GM12872 (cell line): ENCODE measurements around the gene LSM8.

Experiments used
- CTCF ChIP-seq: IDR thresholded peaks from 3 replicates; pipeline ENCODE4 v1.5.1; 2011; ENCODE audit warnings: low read depth, mild to moderate bottlenecking, low read length, moderate library complexity; ENCODE audit not compliant: insufficient read depth

Gene LSM8

GRCh38 chr7:118183428-118183785 lies 557 bp upstream of the LSM8 start:
- TF ChIP-seq CTCF, result no peak

DNA sequence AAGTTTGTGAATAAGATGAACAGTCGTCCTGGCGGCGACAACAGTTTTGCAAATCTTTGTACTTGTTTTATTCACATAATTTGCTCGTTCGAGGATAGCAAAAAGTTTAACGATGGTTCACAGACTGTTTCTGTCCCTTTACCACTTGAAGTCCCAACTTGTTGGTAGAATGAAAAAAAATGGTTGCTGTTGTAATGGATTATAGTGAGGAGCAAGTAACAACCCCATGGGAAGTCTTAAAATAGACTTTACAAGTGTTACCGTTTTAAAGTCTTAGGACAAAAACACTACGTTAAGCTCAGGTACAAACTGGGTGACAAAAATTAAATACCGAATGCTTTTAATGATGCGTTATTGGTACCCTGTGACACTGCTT lies 589 bp downstream of the LSM8 start:
- no peak for TF ChIP-seq CTCF

GRCh38 chr7:118185163-118185860 lies 1.3 kb downstream of the LSM8 start:
- no peak for TF ChIP-seq CTCF

DNA sequence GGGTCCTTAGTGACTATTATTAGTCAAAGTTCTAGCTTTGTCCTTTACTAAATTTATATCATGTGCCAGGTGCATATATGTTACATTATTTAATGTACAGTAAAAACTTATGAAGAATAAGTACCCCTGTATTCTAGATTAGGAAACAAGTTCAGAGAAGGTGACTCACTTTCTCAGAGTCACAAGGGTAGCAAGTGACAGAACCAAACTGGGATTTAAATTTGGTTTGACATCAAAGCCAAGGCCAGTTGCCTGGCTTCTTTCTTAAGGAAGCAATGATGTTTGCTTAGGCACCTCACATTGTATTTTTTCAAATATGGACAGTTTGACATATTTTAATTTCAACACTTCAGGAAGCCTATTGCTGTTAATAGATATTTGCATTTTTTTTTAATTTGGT lies 2.5 kb downstream of the LSM8 start:
- no peak for TF ChIP-seq CTCF

- no peak for TF ChIP-seq CTCF
Observed at GRCh38 chr7:118194571-118194970, 10.6 kb downstream of the LSM8 start.

DNA sequence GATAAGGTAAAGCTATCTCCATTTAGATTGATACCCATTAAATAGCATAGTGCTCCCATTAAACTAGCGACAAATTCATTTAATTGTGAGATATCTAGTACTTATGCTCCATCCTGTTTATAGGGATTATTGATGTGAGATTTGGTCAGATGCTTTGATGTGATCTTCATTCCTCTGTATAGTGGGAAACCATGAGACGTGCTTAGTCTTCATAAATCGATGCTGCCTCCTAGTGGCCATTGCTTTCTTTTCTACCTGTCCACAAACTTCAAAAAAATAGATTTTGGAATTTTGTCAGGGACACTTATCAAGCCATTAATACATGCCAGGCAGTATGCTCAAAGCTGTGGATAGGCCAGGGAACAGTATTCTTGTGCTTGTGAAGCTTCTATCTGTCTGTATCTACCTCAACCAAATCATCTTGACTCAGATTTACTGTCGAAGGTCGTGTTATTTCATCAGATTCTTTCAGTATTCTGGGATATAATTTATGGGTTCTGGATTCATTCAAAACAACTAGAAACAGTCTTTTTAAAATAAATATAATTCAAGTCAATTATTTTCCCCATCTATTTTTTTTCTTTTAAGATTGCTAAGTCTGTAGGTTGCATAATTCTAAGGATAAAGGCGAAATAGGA lies 12.0 kb downstream of the LSM8 start:
- TF ChIP-seq CTCF, result peak; percentile 78

DNA sequence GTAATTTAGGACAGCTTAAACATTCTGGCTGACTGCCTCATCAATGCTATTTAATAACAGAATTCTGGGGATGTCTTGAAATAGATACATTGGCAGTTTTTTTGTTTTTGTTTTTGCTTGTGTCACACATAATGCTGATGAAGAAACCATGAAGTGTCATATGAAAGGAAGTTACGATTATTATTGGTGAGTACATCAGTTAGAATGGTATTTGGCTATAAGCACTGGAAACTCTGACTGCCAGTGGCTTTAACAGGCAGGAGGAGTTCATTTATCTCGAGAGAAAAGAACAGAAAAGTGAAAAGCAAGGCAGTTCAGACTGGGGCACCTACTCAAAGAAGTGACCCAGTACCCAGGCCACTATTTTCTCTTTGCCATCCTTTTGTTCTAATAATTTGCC lies 18.1 kb downstream of the LSM8 start:
- no peak for TF ChIP-seq CTCF
